ENCODE measurements around the gene RNFT2.
"Not testable (repeated sequence)": the region's sequence is repeated elsewhere in the genome, so short reads cannot be mapped to it uniquely, and the experiment has no call there.

RNFT2 gene

DNA sequence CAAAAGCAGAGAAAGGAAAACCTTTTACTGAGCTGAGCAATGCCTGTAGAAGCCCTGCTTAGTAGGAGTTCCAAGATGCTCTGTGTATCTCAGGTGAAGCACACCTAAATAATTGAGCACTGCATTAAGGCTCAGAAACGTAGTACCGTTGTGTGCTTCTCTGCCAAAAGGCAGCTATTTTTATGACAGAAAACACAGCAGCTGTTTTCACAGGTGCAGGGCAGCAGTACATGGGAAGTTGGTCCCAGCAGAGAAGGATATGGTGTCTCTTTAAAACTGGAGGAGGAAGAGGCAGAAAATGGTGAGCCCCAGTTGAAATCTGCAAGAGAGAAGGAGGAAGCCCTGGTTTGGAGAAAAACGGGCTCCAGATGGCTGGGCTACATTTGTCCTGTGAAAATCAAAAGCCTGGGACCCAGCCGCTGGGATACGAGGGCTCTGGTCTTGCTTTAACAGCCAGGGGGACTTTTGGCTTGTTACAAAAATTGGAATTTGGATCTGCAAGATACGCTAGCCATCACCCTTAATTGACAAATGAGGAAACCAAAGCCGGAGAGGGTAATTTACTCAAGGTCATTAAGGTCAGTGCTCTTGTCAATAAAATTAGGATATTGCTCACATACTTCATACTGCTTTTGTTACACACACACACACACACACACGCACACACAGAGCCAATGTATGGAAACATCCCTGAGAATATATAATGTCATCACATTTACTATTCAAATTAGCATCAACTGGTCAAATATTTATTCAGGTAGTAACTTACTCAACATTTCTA is 27.6 kb upstream of the RNFT2 start:
- DNase-seq: no peak

DNA sequence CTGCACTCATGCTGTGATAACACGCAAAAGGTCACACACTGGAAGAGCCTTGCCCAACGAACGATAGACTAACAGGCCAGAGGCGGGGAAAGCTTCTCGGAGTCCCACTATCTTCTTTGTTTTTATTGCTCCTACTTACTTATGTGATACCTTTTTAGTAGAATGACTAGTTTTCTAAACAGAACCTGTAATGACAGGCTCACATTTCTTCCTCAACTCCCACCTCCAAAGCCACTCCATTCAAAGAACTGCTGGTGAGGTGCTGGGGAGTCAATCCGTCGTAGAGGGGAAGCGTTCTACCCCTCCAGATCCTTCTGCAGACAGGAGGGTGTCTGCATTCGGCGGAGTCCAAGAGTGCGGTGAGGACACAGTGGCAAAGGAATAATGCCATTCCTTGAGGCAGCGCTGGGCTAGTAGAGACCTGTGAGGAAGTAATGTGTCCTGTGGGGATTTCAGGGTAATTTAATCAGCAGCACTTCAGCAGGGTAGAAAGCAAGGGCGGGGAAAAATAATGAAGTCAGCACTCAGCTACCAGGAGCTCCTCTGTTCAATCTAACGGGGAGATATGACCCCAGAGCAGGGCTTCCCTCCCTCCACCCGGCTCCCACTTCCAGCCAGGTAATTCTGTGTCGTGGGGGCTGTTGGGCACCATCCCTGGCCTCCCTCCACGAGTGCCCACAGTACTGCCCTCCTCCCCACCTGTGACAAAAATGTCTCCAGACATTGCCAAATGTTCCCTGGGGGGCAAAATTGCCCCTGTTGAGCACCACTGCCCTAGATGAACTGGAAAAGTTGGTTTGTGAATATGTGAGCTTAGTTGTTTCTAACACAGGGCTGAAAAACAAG is 25.4 kb upstream of the RNFT2 start:
- DNase-seq: no peak

- no peak for DNase-seq
These were observed 24.6 kb upstream of the RNFT2 start for GRCh38 chr12:116713527-116713926.

DNA sequence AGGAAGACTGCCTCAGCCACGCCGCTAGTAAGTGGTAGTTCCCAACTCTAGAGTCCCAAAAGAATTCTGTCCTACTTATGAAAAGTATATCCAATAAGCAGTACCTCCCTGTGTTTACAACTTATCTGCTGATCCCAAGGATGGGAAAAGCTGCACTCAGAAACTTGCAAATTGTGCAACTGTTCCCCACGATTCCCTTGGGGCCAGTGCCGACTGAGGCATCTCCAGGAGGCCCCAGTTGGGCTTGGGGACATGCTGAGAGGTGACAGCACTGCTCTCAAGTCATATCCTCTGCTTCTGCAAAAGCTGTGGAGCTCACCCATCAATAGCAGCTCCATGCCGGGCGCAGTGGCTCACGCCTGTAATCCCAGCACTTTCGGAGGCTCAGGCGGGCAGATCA is 23.9 kb upstream of the RNFT2 start:
- DNase-seq: no peak

DNA sequence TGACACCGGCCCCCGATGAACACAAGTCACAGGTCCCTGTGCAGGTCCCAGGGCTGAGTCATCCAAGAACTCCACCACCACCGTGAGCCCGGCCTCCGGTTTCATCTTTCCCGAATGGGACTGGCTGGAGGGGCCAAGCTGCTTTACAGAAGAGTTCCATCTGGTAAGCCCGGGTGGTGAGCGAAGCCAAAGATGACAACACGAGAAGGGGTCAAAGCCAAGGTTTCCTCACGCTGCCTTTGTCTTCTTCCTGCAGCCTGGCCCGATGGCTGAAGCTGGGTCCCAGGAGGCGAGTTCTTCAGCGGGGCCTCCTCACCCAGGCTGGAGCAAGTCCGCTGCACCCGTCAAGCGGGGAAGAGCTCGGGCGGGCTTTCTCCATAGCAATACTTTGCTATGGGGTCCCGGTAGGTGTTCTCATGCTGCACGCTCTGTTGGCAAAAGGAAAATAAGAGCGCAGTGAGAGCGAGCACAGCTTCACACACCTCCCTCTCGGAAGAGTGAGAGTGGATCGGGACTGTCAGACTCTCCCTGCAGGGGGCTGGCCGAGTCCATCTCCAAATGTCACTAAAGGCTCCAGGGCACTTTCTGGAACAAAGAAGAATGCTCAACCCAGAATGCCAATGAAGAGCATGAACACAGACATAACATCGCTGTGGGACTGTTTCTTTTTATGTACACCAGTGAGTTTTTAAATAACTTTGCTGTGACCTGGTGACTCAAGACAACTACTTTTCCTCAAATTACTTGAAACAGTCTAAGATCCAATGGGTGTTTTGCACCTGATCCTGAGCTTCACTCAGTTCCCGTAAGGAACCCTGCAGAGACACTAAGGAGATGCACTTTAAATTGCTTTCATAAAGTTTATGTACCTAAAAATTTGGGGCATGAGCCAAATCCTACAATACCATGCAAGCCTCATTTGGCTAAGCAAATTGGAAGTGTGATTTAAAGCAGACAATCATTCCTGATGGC is 20.4 kb upstream of the RNFT2 start:
- DNase-seq: no peak

DNA sequence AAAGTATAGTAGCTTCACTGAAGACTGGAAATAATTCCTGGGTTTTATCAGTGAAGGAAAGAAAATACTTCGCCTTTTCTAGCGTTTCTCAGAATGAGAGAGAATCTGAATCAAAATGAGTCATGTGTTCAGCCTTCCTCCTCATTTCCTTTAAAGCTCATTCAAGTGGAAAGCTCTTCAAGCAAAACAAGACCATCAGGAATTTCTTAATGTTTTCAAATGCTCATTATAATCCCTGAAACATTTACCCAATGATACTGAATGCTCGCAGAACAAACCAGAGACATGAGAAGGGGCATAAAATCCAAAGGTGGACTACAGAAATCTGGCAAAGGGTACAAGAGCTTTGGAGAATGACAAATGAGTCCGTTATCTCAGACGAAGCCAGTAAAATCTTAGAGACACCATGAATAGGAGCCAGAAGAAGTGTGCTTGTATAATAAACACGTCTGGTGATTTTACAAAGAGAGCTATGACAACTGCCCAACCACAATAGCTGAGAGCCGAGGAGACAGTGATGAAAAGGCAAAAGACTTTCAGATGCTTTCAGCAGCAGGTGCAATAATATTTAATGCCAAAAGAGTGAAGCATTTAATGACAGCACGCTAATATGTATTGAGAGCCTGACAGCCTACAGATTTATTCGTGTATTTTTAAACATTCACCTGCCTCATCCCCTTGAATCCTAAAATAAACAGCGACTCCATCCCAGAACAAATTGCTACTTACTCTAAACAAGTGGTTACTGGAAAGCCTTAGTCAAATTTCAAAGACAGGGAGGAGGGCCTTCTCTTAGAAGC is 19.3 kb upstream of the RNFT2 start:
- no peak for DNase-seq

GRCh38 chr12:116719731-116720528 is 18.2 kb upstream of the RNFT2 start:
- DNase-seq: no peak

GRCh38 chr12:116722245-116722644 is 15.9 kb upstream of the RNFT2 start:
- no peak for DNase-seq

- DNase-seq: no peak
These were observed 11.4 kb upstream of the RNFT2 start for GRCh38 chr12:116726694-116727093.

GRCh38 chr12:116727261-116727660 is 10.9 kb upstream of the RNFT2 start:
- no peak for DNase-seq

GRCh38 chr12:116727891-116728290 is 10.2 kb upstream of the RNFT2 start:
- DNase-seq: no peak

DNA sequence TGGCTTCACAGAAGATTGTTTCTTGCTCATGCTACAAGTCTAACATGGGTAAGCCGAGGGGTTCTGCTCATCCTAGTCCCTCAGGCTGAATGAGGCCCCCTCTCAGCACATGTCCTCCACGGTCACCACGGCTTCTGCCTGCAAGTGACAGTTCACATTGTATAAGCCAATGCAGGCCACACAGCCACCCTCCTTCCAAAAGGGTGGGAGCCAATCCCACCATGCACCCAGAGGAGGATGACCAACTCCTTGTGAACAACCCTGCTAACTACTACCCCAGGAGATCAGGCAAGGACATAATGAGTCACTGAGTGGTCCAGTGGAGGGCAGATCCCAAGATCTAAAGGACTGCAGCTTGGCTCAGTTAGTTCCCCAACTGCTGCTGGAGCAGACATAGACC is 6.3 kb upstream of the RNFT2 start:
- DNase-seq: no peak

DNA sequence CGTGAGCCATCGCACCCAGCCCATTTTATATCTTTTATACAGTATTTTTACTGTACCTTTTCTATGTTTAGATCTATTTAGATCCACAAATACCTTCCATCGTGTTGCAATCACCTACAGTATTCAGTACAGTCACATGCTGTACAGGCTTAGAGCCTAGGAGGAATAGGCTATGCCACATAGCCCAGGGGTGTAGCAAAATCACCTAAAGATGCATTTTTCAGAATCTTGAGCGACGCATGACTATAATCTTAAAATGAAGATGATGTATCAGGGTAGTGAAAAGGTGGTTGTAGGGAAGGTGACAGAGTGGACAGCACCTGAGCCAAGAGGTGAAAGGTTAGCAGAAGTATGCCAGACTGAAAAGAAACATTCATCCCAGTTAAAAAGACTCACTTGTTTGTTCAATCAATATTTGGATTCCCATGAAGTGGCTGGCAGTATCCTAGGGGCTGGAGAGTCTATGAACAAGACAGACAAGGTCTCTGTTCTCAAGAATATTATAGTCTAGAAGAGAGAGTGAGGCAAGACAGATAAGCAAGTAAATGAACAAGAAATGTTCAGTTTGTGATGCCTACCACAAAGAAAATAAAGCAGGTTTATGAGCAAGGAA is 3.9 kb upstream of the RNFT2 start:
- DNase-seq: no peak

DNA sequence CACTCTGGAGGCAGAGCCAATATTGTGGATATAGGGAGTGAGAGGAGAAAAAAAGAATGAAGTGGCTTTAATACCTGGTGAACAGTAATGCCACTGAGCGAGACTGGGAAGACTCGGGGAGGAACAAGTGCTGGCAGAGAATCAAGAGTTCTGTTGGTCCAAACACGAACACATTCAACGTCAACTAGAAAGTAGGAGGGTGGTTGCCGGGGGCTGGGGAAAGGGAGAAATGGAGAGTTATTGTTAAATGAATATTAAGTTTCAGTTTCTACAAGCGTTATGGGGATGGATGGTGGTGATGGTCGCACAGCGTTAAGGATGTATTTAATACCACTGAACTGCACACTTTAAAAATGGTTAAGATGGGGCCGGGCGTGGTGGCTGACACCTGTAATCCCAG is 3.0 kb upstream of the RNFT2 start:
- DNase-seq: no peak

GRCh38 chr12:116735951-116736599 is 2.0 kb upstream of the RNFT2 start:
- DNase-seq: no peak

- DNase-seq: no peak
These were observed 947 bp upstream of the RNFT2 start for GRCh38 chr12:116736962-116737773.

DNA sequence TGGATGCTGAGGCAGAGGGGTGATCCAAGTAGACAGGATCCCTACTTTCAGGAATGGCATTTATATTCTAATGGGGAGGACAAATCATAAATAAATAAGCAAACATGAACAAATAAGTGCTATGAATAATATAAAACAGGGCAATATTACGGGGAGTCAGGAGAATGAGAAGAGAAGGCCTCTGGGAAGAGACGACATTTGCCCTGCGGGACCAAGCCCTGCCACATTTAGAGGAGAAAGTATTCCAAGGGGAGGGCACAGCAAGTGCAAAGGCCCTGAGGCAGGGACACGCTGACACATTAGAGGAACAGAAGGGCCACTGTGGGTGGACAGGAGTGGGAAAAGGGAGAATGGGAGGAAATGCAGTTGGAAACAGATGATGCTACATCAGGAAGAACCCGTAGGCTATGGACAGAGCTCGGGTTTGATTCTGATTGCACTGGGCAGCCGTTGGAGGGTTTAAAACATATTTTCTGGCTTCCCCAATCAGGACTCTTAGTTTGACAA is 1.3 kb downstream of the RNFT2 start:
- no peak for DNase-seq

- DNase-seq: not testable (repeated sequence)
These were observed 4.7 kb downstream of the RNFT2 start for GRCh38 chr12:116742787-116743186.

DNA sequence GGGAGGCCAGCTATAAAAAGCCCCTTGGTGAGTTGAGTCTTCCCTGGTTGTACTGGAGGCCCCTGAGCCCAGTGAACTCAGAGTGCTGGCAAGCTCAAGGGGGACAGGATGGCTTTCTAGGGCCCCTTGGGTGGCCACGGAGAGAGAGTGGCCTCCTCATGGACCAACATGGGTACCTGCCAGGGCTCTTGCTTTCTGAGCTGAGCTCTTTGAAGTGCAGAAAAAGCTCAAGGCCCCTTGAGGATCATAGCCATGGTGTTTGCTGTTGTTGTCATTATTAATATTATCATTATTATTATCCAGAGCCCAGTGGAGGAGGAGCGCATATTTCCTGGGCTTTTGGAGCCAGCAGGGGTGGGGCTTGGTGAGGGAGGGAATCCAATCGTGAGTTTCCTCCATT is 6.7 kb downstream of the RNFT2 start:
- DNase-seq: no peak
